Neural crest cell (in vitro differentiated cells): ENCODE measurements around the gene TBC1D16. TPM values are rescaled to one million over a fixed set of nuclear protein-coding genes. Genes with fewer than 3 reads are reported as not detected.
A peak's percentile ranks its signal among the peaks of the same experiment; 100 is the strongest.

Source experiments
- DNase-seq: peaks from one replicate; pipeline ENCODE4 v3.0.0; 2021; ENCODE audit warnings: low read depth, mixed read lengths, low spot score
- H3K27ac Mint-ChIP-seq: one replicate; pipeline ENCODE4 v1.8.0; 2021; ENCODE audit warnings: mild to moderate bottlenecking, mixed read lengths; ENCODE audit not compliant: unreplicated experiment
- H3K27me3 Mint-ChIP-seq: 2 replicates; pipeline ENCODE4 v1.8.0; 2021; ENCODE audit warnings: low read depth, mild to moderate bottlenecking, mixed read lengths
- H3K36me3 Mint-ChIP-seq: 2 replicates; pipeline ENCODE4 v1.8.0; 2021; ENCODE audit warnings: low read depth, mild to moderate bottlenecking, mixed read lengths
- H3K4me1 Mint-ChIP-seq: 2 replicates; pipeline ENCODE4 v1.8.0; 2021; ENCODE audit warnings: mixed read lengths
- H3K4me3 Mint-ChIP-seq: one replicate; pipeline ENCODE4 v1.8.0; 2021; ENCODE audit warnings: mild to moderate bottlenecking, mixed read lengths
- H3K9me3 Mint-ChIP-seq: 2 replicates; pipeline ENCODE4 v1.8.0; 2021; ENCODE audit warnings: mixed read lengths
- total RNA-seq: library from RNA; stranded (reverse); gene quantifications from 2 replicates; pipeline ENCODE4 v1.2.1, GENCODE V29; 2021
- TF ChIP-seq, protein P1 (sequence below): fragments of 200-600 bp; sonication (generic); conservative IDR thresholded peaks from 2 replicates; pipeline ENCODE4 v1.5.0; 2021; ENCODE audit warnings: antibody characterized with exemption, mild to moderate bottlenecking

Gene TBC1D16
- total RNA-seq, 1 donor from 2014 or later: 96.2 TPM

DNA sequence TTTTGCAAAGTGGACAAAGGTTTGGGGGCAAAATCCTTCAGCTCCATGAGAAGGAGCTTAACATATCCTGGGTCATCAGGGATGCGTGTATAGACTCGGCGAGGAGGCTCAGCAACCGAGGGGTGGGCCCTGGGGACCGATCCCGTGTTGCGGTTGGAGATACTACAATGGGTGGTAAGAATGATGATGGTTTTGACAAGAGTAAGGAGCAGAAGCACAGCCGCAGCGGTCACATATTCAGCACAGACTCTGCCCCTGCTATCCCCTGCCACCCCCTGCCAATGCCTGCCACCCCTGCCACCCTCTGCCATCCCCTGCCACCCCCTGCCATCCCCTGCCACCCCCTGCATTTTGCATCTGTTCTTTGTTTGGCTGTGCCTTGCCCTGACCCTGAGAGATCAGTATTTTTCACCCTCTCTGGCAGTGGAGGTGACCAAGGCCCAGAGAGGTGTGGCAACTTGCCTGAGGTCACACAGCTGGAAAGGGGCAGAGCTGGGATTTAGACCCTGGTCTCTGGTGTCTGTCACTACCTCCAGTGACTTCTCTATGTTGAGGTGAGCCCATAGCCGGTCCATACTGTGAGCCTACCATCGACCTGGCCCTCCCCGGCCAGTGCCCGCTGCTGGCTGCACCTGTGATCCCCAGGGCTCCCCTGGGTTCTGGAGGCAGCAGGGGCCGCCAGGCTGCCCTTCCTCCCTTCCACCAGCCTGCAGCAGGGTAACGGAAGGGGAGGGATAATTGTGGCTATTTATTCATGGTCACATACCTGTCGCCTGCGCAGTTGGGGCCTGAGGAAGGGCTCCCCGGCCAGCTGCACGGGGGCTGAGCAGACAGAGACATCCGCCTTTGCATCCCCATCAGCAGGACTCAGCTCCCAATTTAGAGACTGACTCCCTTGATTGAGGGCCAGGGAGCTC is 121.5 kb downstream of the TBC1D16 start:
- peaks cover 7% of the 10 kb centered on the region for H3K27me3 Mint-ChIP-seq

DNA sequence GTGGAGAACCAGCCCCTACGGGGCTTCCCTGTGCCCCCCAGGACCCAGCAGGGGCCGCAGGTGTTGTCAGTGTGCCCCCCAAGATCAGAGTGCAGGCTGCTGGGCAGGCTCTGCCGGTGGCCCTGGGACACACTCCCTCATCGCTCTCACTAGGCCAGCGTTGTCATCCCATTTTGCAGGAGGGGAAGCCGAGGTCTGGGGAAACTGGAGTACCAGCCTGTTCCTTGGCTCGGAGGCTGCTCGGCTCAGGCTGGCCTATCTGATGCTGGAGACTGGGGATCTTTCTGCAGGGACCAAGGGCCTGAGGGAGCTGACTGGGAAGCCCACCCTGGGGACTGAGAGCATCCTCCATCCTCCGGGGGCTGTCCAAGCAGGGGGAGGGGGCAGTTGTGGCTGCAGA is 122.2 kb downstream of the TBC1D16 start:
- Mint-ChIP-seq H3K27me3 (peaks cover 7% of the 10 kb centered on the region), H3K27ac (no peak overlapping the region), H3K4me3 (no peak overlapping the region), H3K9me3 (no peaks in the 10 kb centered on the region), H3K4me1 (peaks cover 7% of the 10 kb centered on the region), H3K36me3 (no peaks in the 10 kb centered on the region)
- TF ChIP-seq, protein P1, sequence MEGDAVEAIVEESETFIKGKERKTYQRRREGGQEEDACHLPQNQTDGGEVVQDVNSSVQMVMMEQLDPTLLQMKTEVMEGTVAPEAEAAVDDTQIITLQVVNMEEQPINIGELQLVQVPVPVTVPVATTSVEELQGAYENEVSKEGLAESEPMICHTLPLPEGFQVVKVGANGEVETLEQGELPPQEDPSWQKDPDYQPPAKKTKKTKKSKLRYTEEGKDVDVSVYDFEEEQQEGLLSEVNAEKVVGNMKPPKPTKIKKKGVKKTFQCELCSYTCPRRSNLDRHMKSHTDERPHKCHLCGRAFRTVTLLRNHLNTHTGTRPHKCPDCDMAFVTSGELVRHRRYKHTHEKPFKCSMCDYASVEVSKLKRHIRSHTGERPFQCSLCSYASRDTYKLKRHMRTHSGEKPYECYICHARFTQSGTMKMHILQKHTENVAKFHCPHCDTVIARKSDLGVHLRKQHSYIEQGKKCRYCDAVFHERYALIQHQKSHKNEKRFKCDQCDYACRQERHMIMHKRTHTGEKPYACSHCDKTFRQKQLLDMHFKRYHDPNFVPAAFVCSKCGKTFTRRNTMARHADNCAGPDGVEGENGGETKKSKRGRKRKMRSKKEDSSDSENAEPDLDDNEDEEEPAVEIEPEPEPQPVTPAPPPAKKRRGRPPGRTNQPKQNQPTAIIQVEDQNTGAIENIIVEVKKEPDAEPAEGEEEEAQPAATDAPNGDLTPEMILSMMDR: no peak
- DNase-seq: no peak

More for the DNA sequence above, 121.5 kb downstream of the TBC1D16 start:
- no peaks in the 10 kb centered on the region for H3K36me3 Mint-ChIP-seq
- H3K9me3 Mint-ChIP-seq: no peaks in the 10 kb centered on the region
- H3K4me3 Mint-ChIP-seq: no peak overlapping the region
- H3K4me1 Mint-ChIP-seq: peaks cover 7% of the 10 kb centered on the region
- DNase-seq: no peak
- TF ChIP-seq, protein P1: no peak
- H3K27ac Mint-ChIP-seq: peak overlapping the region; percentile 62

DNA sequence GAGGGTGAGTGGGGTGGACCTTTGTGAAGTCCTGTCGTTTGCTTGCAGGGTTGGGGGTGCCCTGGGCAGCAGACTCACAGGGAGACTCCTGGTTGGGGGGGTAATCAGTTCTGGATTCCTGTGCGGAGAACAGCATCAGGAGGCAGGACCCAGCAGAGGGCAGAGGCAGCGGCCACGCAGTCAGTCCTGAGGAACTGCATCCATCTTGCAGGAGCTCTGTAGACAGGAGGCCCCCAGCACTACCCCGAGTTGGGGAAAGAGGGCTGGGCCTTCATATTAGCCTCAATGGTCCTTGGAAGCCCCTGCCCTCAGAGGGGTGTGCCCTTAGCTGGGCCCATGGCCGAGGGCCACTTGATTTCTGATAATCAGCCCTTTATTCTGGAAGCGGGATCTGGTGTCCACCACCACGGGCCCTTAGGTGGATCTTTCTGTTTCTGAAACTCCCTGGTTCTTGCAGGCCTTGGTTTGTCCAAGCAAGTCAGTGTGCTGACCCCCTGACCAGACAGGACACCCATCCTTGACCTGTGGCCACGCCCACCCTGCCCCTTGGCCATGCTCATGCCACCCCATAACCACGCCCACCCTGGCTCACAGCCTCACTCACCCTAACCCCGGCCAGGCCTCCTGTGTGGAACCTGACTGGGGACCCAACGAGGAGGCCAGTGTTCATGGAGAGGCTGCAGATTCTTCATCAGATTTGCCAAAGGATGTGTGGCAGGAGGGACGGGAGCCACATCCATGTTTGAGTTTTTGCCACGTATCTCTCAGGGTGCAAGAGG is 122.9 kb downstream of the TBC1D16 start:
- no peak for DNase-seq
- Mint-ChIP-seq H3K36me3 (no peaks in the 10 kb centered on the region), H3K27me3 (peaks cover 7% of the 10 kb centered on the region), H3K4me1 (peaks cover 12% of the 10 kb centered on the region), H3K4me3 (no peak overlapping the region), H3K9me3 (no peaks in the 10 kb centered on the region), H3K27ac (no peak overlapping the region)
- TF ChIP-seq, protein P1: no peak

DNA sequence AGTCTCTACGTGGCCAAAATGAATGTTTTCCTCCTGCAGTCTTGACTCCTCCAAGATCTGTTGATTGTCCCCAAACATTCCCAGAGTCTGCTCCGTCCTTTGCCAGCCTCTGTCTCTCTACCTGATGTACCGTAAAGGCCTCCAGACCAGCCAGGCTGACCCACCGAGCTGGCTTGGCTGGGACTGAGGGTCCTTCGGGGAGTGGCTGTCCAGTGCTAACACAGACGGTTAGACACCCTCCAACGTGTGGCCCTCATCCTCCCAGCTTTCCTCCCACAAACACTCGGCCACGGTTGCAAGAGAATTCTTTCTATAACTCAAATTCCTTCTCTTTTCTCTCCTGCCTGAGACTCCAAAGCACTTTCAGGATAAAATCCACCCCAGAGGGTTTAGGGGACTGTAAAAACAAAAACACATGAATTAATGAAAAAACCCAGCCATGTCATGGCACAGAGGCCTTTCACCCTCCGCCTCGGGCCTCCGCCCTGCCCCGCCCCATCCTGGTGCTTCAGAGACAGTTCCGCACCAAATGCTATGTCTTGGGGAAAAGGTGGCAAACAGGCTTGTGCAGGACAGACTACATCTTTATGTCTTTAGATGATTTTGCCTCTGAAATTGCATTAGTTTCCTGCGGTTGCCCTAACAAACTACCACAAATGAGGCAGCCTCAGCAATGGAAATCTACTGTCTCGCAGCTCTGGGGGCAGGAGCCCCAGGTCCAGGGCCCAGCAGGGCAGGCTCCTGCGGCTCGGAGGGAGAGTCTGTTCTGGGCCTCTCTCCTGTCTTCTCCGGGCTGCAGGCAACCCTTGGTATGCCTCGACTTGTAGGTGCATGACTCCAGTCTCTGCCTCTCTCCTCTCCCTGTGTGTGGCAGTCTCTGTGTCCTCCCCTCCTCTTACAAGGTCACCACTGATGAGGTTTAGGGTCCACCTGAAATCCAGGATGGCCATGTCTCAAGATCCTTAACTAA is 124.0 kb downstream of the TBC1D16 start:
- H3K27ac Mint-ChIP-seq: no peak overlapping the region
- no peak overlapping the region for H3K4me3 Mint-ChIP-seq
- no peak for DNase-seq
- peaks cover 7% of the 10 kb centered on the region for H3K27me3 Mint-ChIP-seq
- H3K4me1 Mint-ChIP-seq: peaks cover 14% of the 10 kb centered on the region
- H3K9me3 Mint-ChIP-seq: no peaks in the 10 kb centered on the region
- TF ChIP-seq, protein P1: no peak
- H3K36me3 Mint-ChIP-seq: no peaks in the 10 kb centered on the region

DNA sequence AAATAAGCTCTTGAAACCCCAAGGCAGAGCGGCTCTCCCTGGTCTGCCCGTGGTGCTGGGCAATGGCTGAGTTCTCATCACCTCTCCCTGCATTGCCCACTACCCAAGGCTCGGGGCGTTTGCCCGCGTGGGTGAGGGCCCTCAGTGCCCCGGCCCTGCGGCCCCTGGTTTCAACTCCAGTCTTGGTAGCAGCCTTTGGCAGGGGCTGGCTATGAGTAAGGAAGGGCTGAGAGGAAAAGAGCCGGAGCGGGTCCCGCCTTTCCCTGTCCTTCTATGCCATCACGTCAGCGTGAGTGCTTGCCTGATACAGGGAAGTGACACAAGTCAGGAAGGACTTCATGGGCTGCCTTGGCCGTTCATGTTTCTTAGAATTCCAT is 124.7 kb downstream of the TBC1D16 start:
- H3K4me3 Mint-ChIP-seq: no peak overlapping the region
- no peaks in the 10 kb centered on the region for H3K36me3 Mint-ChIP-seq
- H3K27me3 Mint-ChIP-seq: peaks cover 7% of the 10 kb centered on the region
- no peaks in the 10 kb centered on the region for H3K9me3 Mint-ChIP-seq
- no peak for DNase-seq
- H3K4me1 Mint-ChIP-seq: peaks cover 7% of the 10 kb centered on the region
- H3K27ac Mint-ChIP-seq: no peak overlapping the region
- TF ChIP-seq, protein P1: no peak
